DND-41 (cell line): Measurements from ENCODE around the gene RPH3AL.

Source experiments
- CTCF ChIP-seq: IDR thresholded peaks from 2 replicates; pipeline ENCODE4 v1.5.1; 2012; ENCODE audit warnings: borderline replicate concordance, low read length, moderate library complexity, mild to moderate bottlenecking; ENCODE audit not compliant: poor library complexity, severe bottlenecking; ENCODE audit errors: extremely low read depth
- EZH2 ChIP-seq: IDR thresholded peaks from 3 replicates; pipeline ENCODE4 v1.6.1; 2012; ENCODE audit warnings: borderline replicate concordance, low read depth, mild to moderate bottlenecking, moderate library complexity, low read length, inconsistent platforms; ENCODE audit not compliant: severe bottlenecking

GRCh38 chr17:313231-313630 lies 39.4 kb downstream of the RPH3AL start:
- TF ChIP-seq CTCF (no peak), EZH2 (no peak)
